Transverse colon (tissue), 3 donors: ENCODE data around the gene GALNT2.

Source experiments
- POLR2A ChIP-seq: fragments of 450-650 bp; IDR thresholded peaks from one replicate; pipeline ENCODE4 v1.6.1; 2016; ENCODE audit warnings: antibody characterized with exemption, mild to moderate bottlenecking, moderate library complexity
- TF ChIP-seq, protein P1 (sequence below), 5 experiments: fragments of 200-600 bp in 3 of 5; fragments of 450-650 bp in 2 of 5; sonication (generic) in 3 of 5; IDR thresholded peaks; 1 replicate in 2 of 5; 2 replicates in 3 of 5; pipeline ENCODE4 v1.5.1; 2016 to 2017; ENCODE audit warnings: antibody characterized with exemption in 5 of 5, inconsistent platforms in 3 of 5, mild to moderate bottlenecking in 2 of 5, moderate library complexity in 1 of 5

DNA sequence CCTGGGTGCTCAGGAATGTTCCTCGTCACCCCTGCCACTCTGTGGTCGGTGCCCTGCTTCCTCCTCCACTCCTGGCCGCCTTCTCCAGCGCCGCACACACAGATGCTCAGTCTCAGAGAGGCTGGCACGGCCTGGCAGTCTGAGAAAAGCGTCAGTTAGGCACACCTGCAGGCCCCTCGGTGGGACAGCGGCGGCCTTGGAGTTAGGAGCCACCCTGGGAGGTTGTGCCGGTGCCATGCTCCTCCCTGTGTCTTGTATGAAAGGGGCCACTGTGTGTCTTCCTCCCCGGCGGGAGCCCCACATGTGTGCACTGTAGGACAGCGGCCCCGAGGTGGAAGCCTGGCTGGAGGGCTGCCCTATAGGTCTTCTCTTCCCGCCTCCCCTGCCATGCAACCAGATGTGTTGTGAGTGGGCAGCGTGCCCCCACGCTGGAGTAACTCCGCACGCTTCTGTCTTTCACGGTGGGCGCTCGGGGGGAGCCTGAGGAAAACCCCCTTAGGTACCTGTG, 213.9 kb downstream of the GALNT2 start:
- TF ChIP-seq, protein P1, sequence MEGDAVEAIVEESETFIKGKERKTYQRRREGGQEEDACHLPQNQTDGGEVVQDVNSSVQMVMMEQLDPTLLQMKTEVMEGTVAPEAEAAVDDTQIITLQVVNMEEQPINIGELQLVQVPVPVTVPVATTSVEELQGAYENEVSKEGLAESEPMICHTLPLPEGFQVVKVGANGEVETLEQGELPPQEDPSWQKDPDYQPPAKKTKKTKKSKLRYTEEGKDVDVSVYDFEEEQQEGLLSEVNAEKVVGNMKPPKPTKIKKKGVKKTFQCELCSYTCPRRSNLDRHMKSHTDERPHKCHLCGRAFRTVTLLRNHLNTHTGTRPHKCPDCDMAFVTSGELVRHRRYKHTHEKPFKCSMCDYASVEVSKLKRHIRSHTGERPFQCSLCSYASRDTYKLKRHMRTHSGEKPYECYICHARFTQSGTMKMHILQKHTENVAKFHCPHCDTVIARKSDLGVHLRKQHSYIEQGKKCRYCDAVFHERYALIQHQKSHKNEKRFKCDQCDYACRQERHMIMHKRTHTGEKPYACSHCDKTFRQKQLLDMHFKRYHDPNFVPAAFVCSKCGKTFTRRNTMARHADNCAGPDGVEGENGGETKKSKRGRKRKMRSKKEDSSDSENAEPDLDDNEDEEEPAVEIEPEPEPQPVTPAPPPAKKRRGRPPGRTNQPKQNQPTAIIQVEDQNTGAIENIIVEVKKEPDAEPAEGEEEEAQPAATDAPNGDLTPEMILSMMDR (IDR thresholded peaks at IDR 0.05), result no peak
- no peak for TF ChIP-seq POLR2A
